ENCODE results near the gene PDE6B.
"Not testable (repeated sequence)": the region's sequence is repeated elsewhere in the genome, so short reads cannot be mapped to it uniquely, and the experiment has no call there.

PDE6B gene

DNA sequence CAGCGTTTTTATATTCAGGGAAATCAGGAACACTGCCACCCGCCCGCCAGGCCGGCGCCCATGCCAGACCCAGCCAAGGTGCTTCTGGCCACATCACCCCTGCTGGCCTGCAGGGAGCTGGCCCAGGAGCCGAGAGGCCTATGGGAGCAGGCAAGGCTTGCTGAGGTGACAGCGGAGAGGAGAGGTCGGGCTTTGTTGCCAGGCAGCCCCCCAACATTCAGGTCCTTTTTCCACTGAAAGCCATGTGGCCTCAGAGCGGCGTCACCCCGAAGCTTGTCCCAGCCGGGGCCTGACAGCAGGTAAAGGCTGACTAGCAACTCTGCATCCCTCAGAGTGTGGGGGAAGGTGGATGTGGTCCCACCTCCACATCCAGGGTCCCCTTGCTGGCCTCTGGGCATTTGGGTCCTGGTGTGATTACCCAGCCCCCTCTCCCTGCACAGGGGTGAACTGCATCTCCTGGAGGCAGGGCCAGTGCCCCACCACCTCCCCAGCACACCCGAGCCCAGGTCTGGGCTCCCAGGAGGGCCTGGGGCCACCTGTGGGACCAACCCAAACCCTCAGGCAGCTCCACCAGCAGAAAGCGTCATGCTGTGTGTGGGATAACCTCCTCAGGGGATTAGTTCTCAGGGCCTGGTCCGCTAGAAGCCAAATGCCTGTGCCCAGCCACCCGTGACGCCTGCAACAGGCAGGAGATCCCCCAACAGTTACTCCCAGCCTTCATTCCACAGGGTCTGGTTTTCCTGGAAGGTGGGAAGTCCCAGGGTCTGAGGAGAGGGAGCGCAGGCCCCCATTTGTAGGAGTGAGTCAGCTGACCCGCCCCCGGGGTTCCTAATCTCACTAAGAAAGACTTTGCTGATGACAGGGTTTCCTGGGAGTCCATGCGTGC is at the start of gene PDE6B:
TSS of gene PDE6B (plus strand) at position 869 of the 886 bp plus-strand sequence. CDS start 54 bp downstream, outside the sequence.
- no peak for ATAC-seq

GRCh38 chr4:576245-576821 is 49.0 kb upstream of the PDE6B start, which contains the start of gene TMEM271:
Gene TMEM271 (minus strand): TSS chr4:576295. CDS start chr4:576062, 233 bp downstream.
- ATAC-seq, result no peak

DNA sequence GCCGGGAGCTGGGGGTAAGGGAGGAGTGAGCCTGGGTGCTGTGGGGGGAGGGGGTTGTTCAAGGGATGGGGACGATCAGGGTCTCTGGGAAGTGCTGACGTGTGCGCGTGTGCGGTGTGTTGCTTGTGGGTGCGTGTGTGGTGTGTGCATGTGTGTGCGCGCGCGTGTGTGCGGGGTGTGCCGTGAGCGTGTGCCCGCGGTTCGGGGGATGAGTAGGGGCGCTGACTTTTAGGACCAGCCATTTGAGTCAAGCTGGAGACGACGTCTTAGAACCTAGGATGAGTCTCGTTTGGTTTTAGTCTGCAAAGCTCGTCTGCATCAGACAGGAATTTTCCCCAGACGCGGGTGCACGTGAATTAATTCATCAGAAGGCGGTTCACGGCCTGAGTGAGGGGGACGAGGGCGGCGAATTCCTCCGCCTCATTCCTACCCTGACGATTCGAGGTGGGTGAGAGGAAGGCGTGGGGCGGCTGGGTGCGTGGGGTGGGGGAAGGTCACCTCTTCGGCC is 48.3 kb upstream of the PDE6B start:
- ATAC-seq, result no peak

DNA sequence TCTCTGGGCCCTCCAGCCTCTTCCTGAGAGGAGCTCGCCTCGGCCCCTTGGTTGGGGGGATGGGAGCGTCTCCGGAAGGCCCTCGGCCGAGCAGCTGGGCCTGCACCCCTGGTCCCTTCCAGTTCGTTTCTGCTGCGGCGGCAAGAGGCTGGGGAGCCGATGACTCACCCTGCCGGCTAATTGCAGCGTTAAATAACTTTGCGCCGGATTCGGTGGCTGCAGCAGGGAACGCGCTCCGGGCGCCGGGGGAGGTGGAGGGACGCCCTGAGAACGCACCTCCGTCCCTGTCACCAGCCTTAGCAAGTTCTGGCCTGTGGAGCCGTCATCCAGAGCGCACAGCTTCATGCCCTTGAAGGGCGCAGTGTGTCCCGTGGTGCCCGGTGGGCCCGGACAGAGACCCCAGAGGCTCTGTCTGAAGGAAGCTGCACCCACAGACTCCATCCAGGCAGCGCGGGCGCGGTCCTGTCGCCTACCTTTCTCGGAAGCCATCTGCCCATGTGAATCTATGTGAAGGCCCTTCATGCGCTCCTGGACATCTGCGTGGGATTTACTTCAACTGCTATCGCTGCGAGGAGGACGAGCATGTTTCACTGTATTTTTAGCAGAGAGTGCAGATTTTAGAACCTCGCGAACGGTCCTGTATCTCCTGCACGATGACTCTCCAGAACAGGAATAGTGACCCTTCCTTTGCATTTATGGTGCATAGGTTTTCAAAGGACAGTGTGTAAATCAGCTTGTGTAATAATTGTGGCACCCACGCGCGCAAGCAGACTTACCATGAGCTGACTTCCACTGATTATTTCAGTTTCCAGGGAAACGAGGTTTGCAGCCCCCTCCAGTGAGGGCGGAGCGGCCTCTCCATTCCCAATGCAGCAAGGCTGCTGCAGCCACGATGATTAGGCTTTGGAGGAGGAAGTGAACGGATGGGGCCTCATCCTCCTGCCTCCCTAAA is 47.6 kb upstream of the PDE6B start:
- ATAC-seq, result no peak

DNA sequence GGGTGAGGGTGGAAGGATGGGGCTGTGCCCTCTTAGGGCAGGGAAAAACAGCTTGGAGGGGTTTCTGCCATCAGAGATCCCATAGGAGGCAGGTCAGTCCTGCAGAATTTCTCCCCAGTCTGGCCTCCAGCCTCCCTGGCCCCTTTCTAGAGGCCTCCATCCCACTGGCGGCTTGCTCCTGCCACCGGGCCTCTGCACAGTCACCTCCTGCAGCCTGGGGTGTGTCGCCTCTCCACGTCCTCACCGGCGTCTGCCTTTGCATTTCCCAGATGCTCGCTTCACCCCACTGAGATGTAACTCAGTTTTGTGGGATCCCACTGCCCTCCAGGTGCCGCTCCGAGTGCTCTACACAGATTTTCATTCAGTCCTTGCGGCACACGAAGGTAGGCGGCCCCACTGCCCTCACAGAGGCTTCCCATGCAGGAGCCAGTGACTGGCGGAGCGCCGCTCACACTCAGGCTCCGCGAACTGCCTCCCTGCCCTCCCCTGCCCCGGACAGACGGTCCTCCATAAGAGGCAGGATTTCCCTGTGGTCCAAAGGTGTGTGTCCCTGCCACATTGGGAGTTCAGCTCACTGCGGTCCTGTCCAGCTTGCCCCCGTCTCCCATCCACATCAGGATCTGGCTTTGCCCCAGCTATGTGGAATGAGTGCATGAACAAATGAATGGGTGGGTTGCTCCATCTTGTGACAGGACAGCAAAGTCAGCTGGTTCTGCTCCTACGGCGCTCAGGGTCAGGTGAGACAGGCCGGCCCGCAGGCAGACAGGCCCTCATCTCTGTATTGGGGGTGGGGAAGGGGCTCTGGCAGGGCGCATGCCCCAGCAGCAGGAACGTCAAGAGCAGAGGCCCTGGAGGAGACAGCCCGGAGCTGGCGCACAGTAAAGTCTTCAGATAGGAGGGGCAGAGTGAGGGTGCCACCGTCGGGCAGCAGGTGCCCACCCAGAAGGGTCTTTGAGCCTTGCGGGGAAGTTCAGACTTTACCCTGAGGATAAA is 46.6 kb upstream of the PDE6B start:
- ATAC-seq, result no peak

GRCh38 chr4:579543-580175 is 45.7 kb upstream of the PDE6B start:
- ATAC-seq, result no peak

GRCh38 chr4:581181-581580 is 44.2 kb upstream of the PDE6B start:
- no peak for ATAC-seq

- no peak for ATAC-seq
These were observed 43.5 kb upstream of the PDE6B start for GRCh38 chr4:581753-582361.

DNA sequence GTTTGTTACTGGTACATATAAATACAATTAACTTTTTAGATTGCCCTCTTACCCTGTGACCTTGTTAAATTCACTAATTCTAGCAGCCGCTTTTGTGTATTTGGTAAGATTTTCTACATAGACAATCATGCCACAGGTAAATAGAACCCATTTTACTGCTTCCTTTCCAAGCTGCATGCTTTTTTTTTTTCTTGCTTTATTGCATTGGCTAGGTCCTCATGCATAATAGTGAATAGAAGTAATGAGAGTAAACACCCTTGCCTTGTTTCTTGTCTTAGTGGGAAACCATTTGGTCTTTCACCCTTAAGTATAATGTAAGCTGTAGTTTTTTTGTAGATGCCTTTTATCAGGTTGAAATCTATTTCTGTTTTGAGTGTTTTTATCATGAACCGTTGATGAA is 41.6 kb upstream of the PDE6B start:
- no peak for ATAC-seq

DNA sequence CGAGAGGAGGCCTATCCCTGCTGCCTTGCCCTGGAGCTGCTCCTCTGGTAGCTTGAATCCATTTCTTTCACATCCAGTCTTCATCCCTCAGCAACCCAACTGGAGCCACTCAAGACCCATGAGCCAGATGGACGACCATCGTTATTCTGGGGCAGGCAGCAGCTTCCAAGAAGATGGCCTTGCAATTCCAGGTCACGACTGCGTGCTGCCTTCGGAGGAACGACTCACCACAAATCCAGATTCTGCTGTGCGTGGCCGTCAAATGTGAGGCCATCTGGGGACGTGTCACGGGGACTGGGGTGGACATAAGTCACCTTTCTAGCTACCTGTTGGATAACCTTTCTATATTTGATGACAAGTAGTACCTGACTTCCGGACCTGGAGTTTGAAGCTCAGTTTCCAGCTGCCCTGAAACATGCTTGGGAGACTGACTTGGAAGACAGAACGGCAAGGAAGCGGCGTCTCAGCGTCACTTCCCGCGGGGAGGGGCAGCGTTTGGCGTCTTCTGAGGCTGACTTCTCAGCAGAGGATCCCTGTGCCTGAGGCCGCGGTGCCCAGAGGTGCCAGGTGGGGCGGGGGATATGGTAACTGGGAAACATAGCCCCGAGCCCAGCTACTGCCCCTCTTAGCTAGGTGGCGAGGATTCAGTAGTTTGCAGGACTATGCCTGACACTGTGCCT is 37.6 kb upstream of the PDE6B start:
- no peak for ATAC-seq

DNA sequence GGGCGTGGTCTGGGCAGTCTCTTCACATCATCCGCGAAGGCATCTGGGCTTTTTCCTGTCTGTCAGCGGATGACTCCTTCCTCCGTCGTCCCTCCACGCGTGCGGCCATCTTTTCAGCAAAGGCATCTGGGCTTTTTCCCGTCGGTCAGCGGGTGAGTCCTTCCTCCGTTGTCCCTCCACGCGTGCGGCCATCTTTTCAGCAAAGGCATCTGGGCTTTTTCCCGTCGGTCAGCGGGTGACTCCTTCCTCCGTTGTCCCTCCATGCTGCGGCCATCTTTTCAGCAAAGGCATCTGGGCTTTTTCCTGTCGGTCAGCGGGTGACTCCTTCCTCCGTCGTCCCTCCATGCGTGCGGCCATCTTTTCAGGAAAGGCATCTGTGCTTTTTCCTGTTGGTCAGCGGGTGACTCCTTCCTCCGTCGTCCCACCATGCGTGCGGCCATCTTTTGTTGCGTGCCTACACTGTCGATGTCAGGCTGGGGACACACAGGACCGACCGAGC is 37.0 kb upstream of the PDE6B start:
- ATAC-seq, result no peak

- no peak for ATAC-seq
These were observed 36.0 kb upstream of the PDE6B start for GRCh38 chr4:589219-589963.

DNA sequence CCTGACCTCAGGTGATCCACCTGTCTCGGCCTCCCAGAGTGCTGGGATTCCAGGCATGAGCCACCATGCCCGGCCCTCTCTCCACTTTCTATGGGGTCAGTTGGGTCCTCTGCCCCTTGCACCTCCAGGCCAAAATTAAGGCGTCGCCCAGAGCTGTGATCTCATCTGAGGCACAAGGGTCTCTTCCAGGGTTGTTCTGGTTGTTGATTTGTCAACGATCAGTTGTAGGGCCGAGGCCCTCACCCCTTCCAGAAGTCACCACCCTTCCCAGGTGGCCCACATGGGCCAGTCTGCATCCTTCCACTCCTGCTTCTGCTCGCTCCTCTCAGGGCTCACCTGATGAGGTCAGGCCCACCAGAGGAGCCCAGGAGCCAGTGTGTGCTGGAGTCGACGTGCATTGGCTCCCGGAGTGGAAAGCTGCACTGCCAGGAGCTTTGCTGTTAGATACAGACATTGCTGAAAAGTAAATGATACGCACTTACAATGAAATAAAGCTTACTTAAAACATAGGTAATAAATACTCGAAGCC is 35.0 kb upstream of the PDE6B start:
- ATAC-seq, result no peak

DNA sequence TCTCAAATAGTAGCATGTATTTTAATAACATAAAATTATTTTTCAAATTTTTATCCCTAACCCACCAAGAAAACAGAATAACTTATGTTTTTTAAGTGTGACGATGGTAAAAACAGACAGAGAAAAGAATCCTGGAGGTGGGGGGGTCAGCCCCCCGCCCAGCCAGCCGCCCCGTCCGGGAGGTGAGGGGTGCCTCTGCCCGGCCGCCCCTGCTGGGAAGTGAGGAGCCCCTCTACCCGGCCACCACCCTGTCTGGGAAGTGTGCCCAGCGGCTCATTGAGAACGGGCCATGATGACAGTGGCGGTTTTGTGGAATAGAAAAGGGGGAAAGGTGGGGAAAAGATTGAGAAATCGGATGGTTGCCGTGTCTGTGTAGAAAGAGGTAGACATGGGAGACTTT is 33.2 kb upstream of the PDE6B start:
- not testable (repeated sequence) for ATAC-seq

GRCh38 chr4:592825-593520 is 32.4 kb upstream of the PDE6B start:
- no peak for ATAC-seq

DNA sequence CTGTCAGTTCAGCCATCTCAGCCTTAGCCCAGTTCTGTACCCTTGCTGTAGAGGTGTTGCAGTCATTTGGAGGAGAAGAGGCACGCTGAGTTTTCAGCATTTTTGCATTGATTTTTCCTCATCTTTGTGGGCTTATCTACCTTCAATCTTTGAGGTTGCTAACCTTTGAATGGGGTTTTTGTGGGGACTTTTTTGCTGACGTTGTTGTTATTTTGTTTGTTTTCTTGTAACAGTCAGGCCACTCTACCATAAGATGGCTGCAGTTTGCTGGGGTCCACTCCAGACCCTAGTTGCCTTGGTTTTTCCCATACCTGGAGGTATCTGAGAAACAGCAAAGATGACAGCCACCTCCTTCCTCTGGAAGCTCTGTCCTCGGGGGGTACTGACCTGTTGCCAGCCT is 26.4 kb upstream of the PDE6B start:
- ATAC-seq, result no peak

GRCh38 chr4:600166-600565 is 25.2 kb upstream of the PDE6B start:
- ATAC-seq, result no peak

Data from activated CD4-positive, CD25-positive, alpha-beta regulatory T cell treated with anti-CD3 and anti-CD28 coated beads, Interleukin-2, amount 50 U/mL, for 24 hours (primary cell).